ENCODE data around the gene ARL6IP4.
"Not testable (repeated sequence)": the region's sequence is repeated elsewhere in the genome, so short reads cannot be mapped to it uniquely, and the experiment has no call there.

Gene ARL6IP4

GRCh38 chr12:122980183-122981035 is at the start of gene ARL6IP4:
TSS of gene ARL6IP4 (plus strand) at chr12:122980681. CDS start at chr12:122981140, 459 bp downstream.
- DNase-seq (ENCODE audit: low spot score) = peak; percentile 69

- DNase-seq (ENCODE audit: low spot score) = no peak
Measured at GRCh38 chr12:122932207-122932606, 48.3 kb upstream of the ARL6IP4 start.

- no peak for DNase-seq (ENCODE audit: low spot score)
Measured at GRCh38 chr12:122934722-122935121, 45.8 kb upstream of the ARL6IP4 start.

- DNase-seq (ENCODE audit: low spot score) = no peak
Measured at GRCh38 chr12:122935318-122935717, 45.2 kb upstream of the ARL6IP4 start.

GRCh38 chr12:122937622-122938091 is 42.8 kb upstream of the ARL6IP4 start:
- no peak for DNase-seq (ENCODE audit: low spot score)

GRCh38 chr12:122939125-122939524 is 41.4 kb upstream of the ARL6IP4 start:
- no peak for DNase-seq (ENCODE audit: low spot score)

- DNase-seq (ENCODE audit: low spot score) = not testable (repeated sequence)
Measured at GRCh38 chr12:122941351-122941750, 39.1 kb upstream of the ARL6IP4 start.

- DNase-seq (ENCODE audit: low spot score) = peak; percentile 47
Measured at GRCh38 chr12:122942637-122943036, 37.8 kb upstream of the ARL6IP4 start.

- DNase-seq (ENCODE audit: low spot score) = no peak
Measured at GRCh38 chr12:122943196-122943595, 37.3 kb upstream of the ARL6IP4 start.

GRCh38 chr12:122944605-122945592 is 35.6 kb upstream of the ARL6IP4 start:
- DNase-seq (ENCODE audit: low spot score) = peak; percentile 86

- DNase-seq (ENCODE audit: low spot score) = peak; percentile 100
Measured at GRCh38 chr12:122946690-122947341, 33.7 kb upstream of the ARL6IP4 start.

- peak; percentile 22 for DNase-seq (ENCODE audit: low spot score)
Measured at GRCh38 chr12:122947352-122947792, 33.1 kb upstream of the ARL6IP4 start.

GRCh38 chr12:122948605-122949004 is 31.9 kb upstream of the ARL6IP4 start:
- DNase-seq (ENCODE audit: low spot score) = no peak

- DNase-seq (ENCODE audit: low spot score) = no peak
Measured at GRCh38 chr12:122949405-122949804, 31.1 kb upstream of the ARL6IP4 start.

- no peak for DNase-seq (ENCODE audit: low spot score)
Measured at GRCh38 chr12:122949816-122950675, 30.4 kb upstream of the ARL6IP4 start.

GRCh38 chr12:122951406-122951805 is 29.1 kb upstream of the ARL6IP4 start:
- DNase-seq (ENCODE audit: low spot score) = peak; percentile 82

GRCh38 chr12:122951979-122952892 is 28.2 kb upstream of the ARL6IP4 start:
- peak; percentile 74 for DNase-seq (ENCODE audit: low spot score)

GRCh38 chr12:122955156-122955555 is 25.3 kb upstream of the ARL6IP4 start:
- DNase-seq (ENCODE audit: low spot score) = no peak

GRCh38 chr12:122956035-122956434 is 24.4 kb upstream of the ARL6IP4 start:
- no peak for DNase-seq (ENCODE audit: low spot score)

All from kidney tubule cell (primary cell).